Endothelial cell of umbilical vein (primary cell): Measurements from ENCODE around the gene PDE4B. TPM values are rescaled to one million over a fixed set of nuclear protein-coding genes. Genes with fewer than 3 reads are reported as not detected.

ENCODE experiments used
- BruUV-seq: library from RNA; stranded (reverse); fragments of 400-500 nt; replicated peaks from 2 replicates; lab custom pipeline; 2021; lab: Mats Ljungman, UMichigan
- CTCF ChIA-PET: fragments of 300-600, 350-600 bp; sonication (Branson Sonifier 250); formaldehyde crosslinking; loops from one replicate; lab custom pipeline; 2021; ENCODE audit warnings: antibody characterized with exemption, inconsistent platforms; lab: Charles Lee
- POLR2A ChIA-PET: fragments of 300-600, 350-600 bp; sonication (Branson Sonifier 250); formaldehyde crosslinking; loops from one replicate; lab custom pipeline; 2021; ENCODE audit warnings: antibody characterized with exemption, inconsistent platforms; lab: Charles Lee
- DNase-seq: peaks from one replicate; pipeline ENCODE4 v3.0.0-alpha.2; 2011; ENCODE audit warnings: low read depth, low spot score
- FAIRE-seq: peaks from 2 replicates; lab custom pipeline; 2011; peaks lifted over from hg19 to GRCh38; lab: Jason Lieb, UNC
- H2AFZ ChIP-seq: 2 replicates; pipeline ENCODE4 v1.6.0; 2012; ENCODE audit warnings: low read depth, low read length, control low read depth, inconsistent platforms
- H3K27ac ChIP-seq: 2 replicates; pipeline ENCODE4 v1.5.1; 2011; ENCODE audit warnings: low read depth, mild to moderate bottlenecking, control low read depth, low read length, moderate library complexity; ENCODE audit not compliant: insufficient read depth
- H3K27me3 ChIP-seq, 2 experiments: 2 replicates each; pipeline versions ENCODE4 v1.6.0 to v1.6.1; 2011; ENCODE audit warnings: low read length in 2 of 2, mixed read lengths in 1 of 2; ENCODE audit not compliant: control insufficient read depth in 2 of 2, insufficient read depth in 2 of 2
- H3K36me3 ChIP-seq, 2 experiments: 2 replicates in 1 of 2; 3 replicates in 1 of 2; pipeline ENCODE4 v1.5.1; 2011; ENCODE audit warnings: low read length in 2 of 2, mild to moderate bottlenecking in 1 of 2, moderate library complexity in 1 of 2; ENCODE audit not compliant: control insufficient read depth in 2 of 2, insufficient read depth in 2 of 2; ENCODE audit errors: extremely low read depth in 1 of 2
- H3K4me1 ChIP-seq: 3 replicates; pipeline ENCODE4 v1.5.1; 2011; ENCODE audit warnings: mild to moderate bottlenecking, low read length; ENCODE audit not compliant: control insufficient read depth, insufficient read depth; ENCODE audit errors: extremely low read depth
- H3K4me2 ChIP-seq: 2 replicates; pipeline ENCODE4 v1.6.1; 2011; ENCODE audit warnings: low read length, control low read depth, mixed read lengths; ENCODE audit not compliant: insufficient read depth
- H3K4me3 ChIP-seq, 3 experiments: fragments of 200-600 bp in 1 of 3; sonication (generic), shearing (Covaris generic) in 1 of 3; replicated peaks in 1 of 3; 2 replicates each; pipeline ENCODE4 v1.5.1; 2011 to 2016; ENCODE audit warnings: control low read depth in 3 of 3, low read length in 3 of 3, mild to moderate bottlenecking in 2 of 3, inconsistent platforms in 1 of 3, low read depth in 1 of 3, moderate library complexity in 1 of 3; ENCODE audit not compliant: insufficient read depth in 1 of 3
- H3K79me2 ChIP-seq: 2 replicates; pipeline ENCODE4 v1.6.0; 2012; ENCODE audit warnings: low read length, inconsistent platforms; ENCODE audit not compliant: control insufficient read depth, insufficient read depth
- H3K9ac ChIP-seq: replicated peaks from 2 replicates; pipeline ENCODE3; 2011; ENCODE audit warnings: low read length, control low read depth; ENCODE audit not compliant: insufficient read depth; ENCODE audit errors: extremely low read depth
- H3K9me1 ChIP-seq: replicated peaks from 3 replicates; pipeline ENCODE4 v1.6.0; 2011; ENCODE audit warnings: mild to moderate bottlenecking, low read length; ENCODE audit not compliant: control insufficient read depth, insufficient read depth; ENCODE audit errors: extremely low read depth
- H3K9me3 ChIP-seq: replicated peaks from 2 replicates; pipeline ENCODE4 v1.5.1; 2012; ENCODE audit warnings: low read length, inconsistent platforms; ENCODE audit not compliant: control insufficient read depth, insufficient read depth
- H4K20me1 ChIP-seq: replicated peaks from 2 replicates; pipeline ENCODE3; 2011; ENCODE audit warnings: mild to moderate bottlenecking, low read length; ENCODE audit not compliant: control insufficient read depth, insufficient read depth; ENCODE audit errors: extremely low read depth
- FOS ChIP-seq: IDR thresholded peaks from 2 replicates; pipeline ENCODE4 v1.6.1; 2011; ENCODE audit warnings: mild to moderate bottlenecking, low read length, moderate library complexity, borderline replicate concordance; ENCODE audit not compliant: insufficient read depth
- GATA2 ChIP-seq: IDR thresholded peaks from 2 replicates; pipeline ENCODE4 v1.7.0; 2011; ENCODE audit warnings: low read depth, mild to moderate bottlenecking, moderate library complexity, mixed read lengths, low read length; ENCODE audit not compliant: insufficient read length, insufficient read depth
- JUN ChIP-seq: IDR thresholded peaks from 2 replicates; pipeline ENCODE4 v1.6.1; 2011; ENCODE audit warnings: borderline replicate concordance, low read depth; ENCODE audit not compliant: insufficient read length, insufficient read depth
- MYC ChIP-seq: IDR thresholded peaks from one replicate; pipeline ENCODE4 v1.6.1; 2011; ENCODE audit warnings: mild to moderate bottlenecking, low read depth, low read length
- POLR2AphosphoS5 ChIP-seq: IDR thresholded peaks from 2 replicates; pipeline ENCODE4 v1.6.1; 2012; ENCODE audit warnings: low read depth, mild to moderate bottlenecking, control low read depth, low read length, moderate library complexity; ENCODE audit not compliant: insufficient read depth
- dilution Hi-C: fragments of 300-500 bp; cut with MboI; formaldehyde crosslinking; loops from one replicate; pipeline ENCODE4 v1.15.0; 2019; ENCODE audit warnings: low sequenced_read_pairs; ENCODE audit not compliant: extremely low pct_ligation_motif_present
- intact Hi-C: fragments of 100-400 bp; cut with micrococcal nuclease; formaldehyde crosslinking; loops from one replicate; pipeline ENCODE4 v1.10.0; 2022
- polyA plus RNA-seq, 4 experiments: library from polyadenylated mRNA; depleted of rRNA in 3 of 4; stranded (reverse) in 3 of 4; unstranded in 1 of 4; fragments of >200 nt; gene quantifications; 2 replicates each; pipeline versions ENCODE4 v1.2.1 to v1.2.3, GENCODE V29; 2011 to 2012; ENCODE audit warnings: missing spikeins in 1 of 4
- total RNA-seq: library from RNA; stranded (reverse); gene quantifications from 2 replicates; pipeline ENCODE4 v1.2.3, GENCODE V29; 2021
- TF ChIP-seq, protein P1 (sequence below): IDR thresholded peaks from 2 replicates; pipeline ENCODE4 v1.6.1; 2011; ENCODE audit not compliant: insufficient read depth, insufficient read length
- TF ChIP-seq, protein P2 (sequence below), 2 donors: IDR thresholded peaks; 1 replicate in 1 of 2; 2 replicates in 1 of 2; pipeline ENCODE4 v1.5.1; 2011; ENCODE audit warnings: low read length in 2 of 2, mild to moderate bottlenecking in 2 of 2, moderate library complexity in 2 of 2, control low read depth in 1 of 2, inconsistent platforms in 1 of 2, low read depth in 1 of 2; ENCODE audit not compliant: insufficient read depth in 1 of 2; ENCODE audit errors: extremely low read depth in 1 of 2

Gene PDE4B
- total and polyA plus RNA-seq, 2 donors (not counting 3 experiments of a cell fraction or from before 2014, with no cell fraction given) = 63.5 to 69.8 TPM

DNA sequence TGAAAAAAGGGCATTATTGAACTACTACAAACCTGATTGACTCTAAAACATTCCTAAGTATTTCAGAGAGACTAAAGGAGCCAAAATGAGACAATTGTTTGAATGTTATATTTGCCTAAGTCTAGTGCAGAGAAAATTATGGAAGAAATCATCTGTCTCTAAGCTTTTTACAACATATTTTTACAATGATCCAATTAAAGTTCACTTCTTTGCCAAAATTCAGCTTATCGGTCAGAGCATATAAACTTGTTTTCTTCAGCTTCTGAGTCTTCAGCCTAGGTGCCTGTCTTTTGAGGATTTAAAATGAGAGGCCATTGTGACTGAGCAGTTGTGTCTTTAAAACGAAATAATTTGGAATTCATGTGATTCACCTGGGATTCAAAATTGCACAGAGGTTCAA lies 560.1 kb downstream of the PDE4B start:
- H3K36me3 ChIP-seq = peaks cover 9 to 14% of the 10 kb centered on the region in 2 experiments
- CTCF ChIA-PET = interaction anchor here (1.0 to 6.3 kb wide), 8 partner anchors 9 to 93 kb away, joined by 3 to 43 read pairs (median 8); no protein-coding TSS in a partner anchor
- H4K20me1 ChIP-seq = no peaks in the 10 kb centered on the region
- FAIRE-seq (no peak), DNase-seq (no peak)
- H3K27me3 ChIP-seq = no peaks in the 10 kb centered on the region
- intact Hi-C loops (loop anchor here (5.0 kb wide), 3 partner anchors 210 to 930 kb away; partner anchors contain the start of genes LEPR and LEPROT), dilution Hi-C loops (no loop called here)
- H3K9me1 ChIP-seq = no peaks in the 10 kb centered on the region
- TSS peak; percentile 4 for BruUV-seq
- peaks cover 91% of the 10 kb centered on the region for H3K79me2 ChIP-seq
- H3K4me1 ChIP-seq = peaks cover 97% of the 10 kb centered on the region
- peak overlapping the region; percentile 90 for H3K4me2 ChIP-seq
- peak overlapping the region; percentile 96 for H3K27ac ChIP-seq
- no peaks in the 10 kb centered on the region for H3K9me3 ChIP-seq
- no peak overlapping the region for H3K4me3 ChIP-seq
- POLR2A ChIA-PET = interaction anchor here (0.9 to 2.5 kb wide), 4 partner anchors 17 to 84 kb away, joined by 3 to 8 read pairs (median 3); no protein-coding TSS in a partner anchor
- TF ChIP-seq JUN (no peak), MYC (no peak), FOS (no peak), GATA2 (no peak), POLR2AphosphoS5 (no peak)
- TF ChIP-seq, protein P1, sequence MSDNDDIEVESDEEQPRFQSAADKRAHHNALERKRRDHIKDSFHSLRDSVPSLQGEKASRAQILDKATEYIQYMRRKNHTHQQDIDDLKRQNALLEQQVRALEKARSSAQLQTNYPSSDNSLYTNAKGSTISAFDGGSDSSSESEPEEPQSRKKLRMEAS = no peak
- TF ChIP-seq, protein P2, sequence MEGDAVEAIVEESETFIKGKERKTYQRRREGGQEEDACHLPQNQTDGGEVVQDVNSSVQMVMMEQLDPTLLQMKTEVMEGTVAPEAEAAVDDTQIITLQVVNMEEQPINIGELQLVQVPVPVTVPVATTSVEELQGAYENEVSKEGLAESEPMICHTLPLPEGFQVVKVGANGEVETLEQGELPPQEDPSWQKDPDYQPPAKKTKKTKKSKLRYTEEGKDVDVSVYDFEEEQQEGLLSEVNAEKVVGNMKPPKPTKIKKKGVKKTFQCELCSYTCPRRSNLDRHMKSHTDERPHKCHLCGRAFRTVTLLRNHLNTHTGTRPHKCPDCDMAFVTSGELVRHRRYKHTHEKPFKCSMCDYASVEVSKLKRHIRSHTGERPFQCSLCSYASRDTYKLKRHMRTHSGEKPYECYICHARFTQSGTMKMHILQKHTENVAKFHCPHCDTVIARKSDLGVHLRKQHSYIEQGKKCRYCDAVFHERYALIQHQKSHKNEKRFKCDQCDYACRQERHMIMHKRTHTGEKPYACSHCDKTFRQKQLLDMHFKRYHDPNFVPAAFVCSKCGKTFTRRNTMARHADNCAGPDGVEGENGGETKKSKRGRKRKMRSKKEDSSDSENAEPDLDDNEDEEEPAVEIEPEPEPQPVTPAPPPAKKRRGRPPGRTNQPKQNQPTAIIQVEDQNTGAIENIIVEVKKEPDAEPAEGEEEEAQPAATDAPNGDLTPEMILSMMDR (IDR thresholded peaks at IDR 0.05; ENCODE audit: extremely low read depth in 1 of 2, insufficient read depth in 1 of 2, low read depth in 1 of 2, low read length in 2 of 2) = no peak
- no peak overlapping the region for H2AFZ ChIP-seq
- H3K9ac ChIP-seq = peak overlapping the region; percentile 70
